Measurements from ENCODE around the gene DLG2. TPM values are rescaled to one million over a fixed set of nuclear protein-coding genes. Genes with fewer than 3 reads are reported as not detected.

DLG2 gene
- total RNA-seq, 1 donor from 2014 or later: 1.8 TPM

DNA sequence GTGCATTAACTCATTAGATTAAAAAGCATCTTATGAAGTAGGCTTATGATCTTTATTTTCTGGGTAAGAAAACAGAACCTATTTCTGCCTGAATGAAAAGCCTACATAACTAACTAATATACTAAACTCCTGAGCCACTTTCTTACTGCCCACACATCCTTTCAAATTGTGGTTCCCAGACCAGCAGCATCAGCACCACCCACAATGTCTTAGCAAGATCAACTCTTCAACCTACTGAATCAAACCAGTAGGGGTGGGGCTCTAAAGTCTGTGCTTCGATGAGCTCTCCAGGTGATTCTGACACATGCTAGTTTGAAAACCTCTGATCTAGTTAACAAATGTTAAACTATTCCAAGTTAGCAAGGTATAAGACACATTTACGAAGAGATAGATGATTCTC lies 462.4 kb downstream of the DLG2 start:
- H3K27ac Mint-ChIP-seq (ENCODE audit: unreplicated experiment): no peak overlapping the region
- no peak overlapping the region for H3K4me3 Mint-ChIP-seq (ENCODE audit: unreplicated experiment)
- DNase-seq (ENCODE audit: low read depth) (no peak), FAIRE-seq (no peak)
- Histone ChIP-seq H3K36me3 (ENCODE audit: insufficient read depth, low read length) (no peaks in the 10 kb centered on the region), H3K27ac (ENCODE audit: low read depth, low read length) (no peak overlapping the region), H2AFZ (ENCODE audit: low read depth, low read length) (no peak overlapping the region), H3K4me3 (ENCODE audit: insufficient read depth, low read depth, low read length) (no peak overlapping the region), H3K4me2 (ENCODE audit: low read length) (no peak overlapping the region), H3K9ac (ENCODE audit: low read length) (no peak overlapping the region), H4K20me1 (ENCODE audit: insufficient read depth, low read length) (no peaks in the 10 kb centered on the region), H3K4me1 (ENCODE audit: insufficient read depth, low read length) (peaks cover 2% of the 10 kb centered on the region), H3K27me3 (ENCODE audit: insufficient read depth, low read length) (no peaks in the 10 kb centered on the region), H3K9me3 (ENCODE audit: insufficient read depth, low read depth, low read length) (no peaks in the 10 kb centered on the region), H3K79me2 (ENCODE audit: insufficient read depth, low read length) (no peaks in the 10 kb centered on the region)
- H3K36me3 Mint-ChIP-seq (ENCODE audit: low read depth, unreplicated experiment): no peaks in the 10 kb centered on the region
- H3K4me1 Mint-ChIP-seq (ENCODE audit: low read depth, unreplicated experiment): peaks cover 6% of the 10 kb centered on the region
- TF ChIP-seq CTCF (IDR thresholded peaks at IDR 0.05; ENCODE audit: insufficient read depth, low read depth, low read length): no peak
- no peak for TF ChIP-seq EZH2 (IDR thresholded peaks at IDR 0.05; ENCODE audit: insufficient read depth, low read length)
- H3K27me3 Mint-ChIP-seq (ENCODE audit: low read depth, unreplicated experiment): no peaks in the 10 kb centered on the region
- H3K9me3 Mint-ChIP-seq (ENCODE audit: unreplicated experiment): no peaks in the 10 kb centered on the region

DNA sequence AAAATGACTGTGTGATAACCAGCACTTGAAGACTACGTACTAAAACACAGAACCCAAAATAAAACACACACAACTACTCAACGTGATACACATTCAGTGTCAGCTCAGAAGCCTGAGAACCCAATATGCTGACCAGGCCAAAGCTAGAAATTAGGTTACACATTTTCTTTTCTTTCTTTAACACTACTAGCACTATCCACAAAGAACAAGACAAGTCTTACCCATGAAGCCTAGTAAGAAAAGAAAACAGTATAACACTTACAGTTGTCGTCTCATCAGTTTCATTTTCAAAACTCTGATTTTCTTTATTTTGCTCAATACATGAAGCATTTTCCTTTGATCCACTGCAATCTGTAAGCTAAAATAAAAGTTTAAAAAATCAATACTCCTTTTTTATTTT lies 472.9 kb downstream of the DLG2 start:
- no peak for DNase-seq (ENCODE audit: low read depth)
- no peaks in the 10 kb centered on the region for H3K27me3 ChIP-seq (ENCODE audit: insufficient read depth, low read length)
- no peaks in the 10 kb centered on the region for H3K27me3 Mint-ChIP-seq (ENCODE audit: low read depth, unreplicated experiment)
- no peak for TF ChIP-seq EZH2 (IDR thresholded peaks at IDR 0.05; ENCODE audit: insufficient read depth, low read length)
- no peak for TF ChIP-seq CTCF (IDR thresholded peaks at IDR 0.05; ENCODE audit: insufficient read depth, low read depth, low read length)
- H2AFZ ChIP-seq (ENCODE audit: low read depth, low read length): no peak overlapping the region
- H4K20me1 ChIP-seq (ENCODE audit: insufficient read depth, low read length): no peaks in the 10 kb centered on the region
- peaks cover 9% of the 10 kb centered on the region for H3K9me3 Mint-ChIP-seq (ENCODE audit: unreplicated experiment)
- no peaks in the 10 kb centered on the region for H3K79me2 ChIP-seq (ENCODE audit: insufficient read depth, low read length)
- H3K36me3 Mint-ChIP-seq (ENCODE audit: low read depth, unreplicated experiment): no peaks in the 10 kb centered on the region
- no peaks in the 10 kb centered on the region for H3K9me3 ChIP-seq (ENCODE audit: insufficient read depth, low read depth, low read length)
- no peak overlapping the region for H3K27ac Mint-ChIP-seq (ENCODE audit: unreplicated experiment)
- FAIRE-seq: no peak
- no peaks in the 10 kb centered on the region for H3K4me1 ChIP-seq (ENCODE audit: insufficient read depth, low read length)
- H3K4me1 Mint-ChIP-seq (ENCODE audit: low read depth, unreplicated experiment): no peaks in the 10 kb centered on the region
- H3K4me3 ChIP-seq (ENCODE audit: insufficient read depth, low read depth, low read length): no peak overlapping the region
- no peak overlapping the region for H3K9ac ChIP-seq (ENCODE audit: low read length)
- no peak overlapping the region for H3K27ac ChIP-seq (ENCODE audit: low read depth, low read length)
- no peak overlapping the region for H3K4me2 ChIP-seq (ENCODE audit: low read length)
- H3K4me3 Mint-ChIP-seq (ENCODE audit: unreplicated experiment): no peak overlapping the region
- H3K36me3 ChIP-seq (ENCODE audit: insufficient read depth, low read length): no peaks in the 10 kb centered on the region

GRCh38 chr11:85137597-85137996 lies 489.5 kb downstream of the DLG2 start:
- no peak overlapping the region for H2AFZ ChIP-seq (ENCODE audit: low read depth, low read length)
- no peaks in the 10 kb centered on the region for H3K9me3 ChIP-seq (ENCODE audit: insufficient read depth, low read depth, low read length)
- no peaks in the 10 kb centered on the region for H3K36me3 ChIP-seq (ENCODE audit: insufficient read depth, low read length)
- H3K4me2 ChIP-seq (ENCODE audit: low read length): no peak overlapping the region
- DNase-seq (ENCODE audit: low read depth) (no peak), FAIRE-seq (no peak)
- no peak overlapping the region for H3K9ac ChIP-seq (ENCODE audit: low read length)
- Mint-ChIP-seq H3K9me3 (ENCODE audit: unreplicated experiment) (no peaks in the 10 kb centered on the region), H3K4me1 (ENCODE audit: low read depth, unreplicated experiment) (no peaks in the 10 kb centered on the region), H3K27ac (ENCODE audit: unreplicated experiment) (no peak overlapping the region), H3K36me3 (ENCODE audit: low read depth, unreplicated experiment) (no peaks in the 10 kb centered on the region), H3K4me3 (ENCODE audit: unreplicated experiment) (no peak overlapping the region), H3K27me3 (ENCODE audit: low read depth, unreplicated experiment) (no peaks in the 10 kb centered on the region)
- H4K20me1 ChIP-seq (ENCODE audit: insufficient read depth, low read length): no peaks in the 10 kb centered on the region
- no peak overlapping the region for H3K27ac ChIP-seq (ENCODE audit: low read depth, low read length)
- H3K4me3 ChIP-seq (ENCODE audit: insufficient read depth, low read depth, low read length): no peak overlapping the region
- H3K79me2 ChIP-seq (ENCODE audit: insufficient read depth, low read length): no peaks in the 10 kb centered on the region
- no peaks in the 10 kb centered on the region for H3K27me3 ChIP-seq (ENCODE audit: insufficient read depth, low read length)
- TF ChIP-seq EZH2 (IDR thresholded peaks at IDR 0.05; ENCODE audit: insufficient read depth, low read length) (no peak), CTCF (IDR thresholded peaks at IDR 0.05; ENCODE audit: insufficient read depth, low read depth, low read length) (no peak)
- peaks cover 4% of the 10 kb centered on the region for H3K4me1 ChIP-seq (ENCODE audit: insufficient read depth, low read length)
